Osteoblast (primary cell): ENCODE results near the gene ENHO. TPM values are rescaled to one million over a fixed set of nuclear protein-coding genes. Genes with fewer than 3 reads are reported as not detected.
A peak's percentile ranks its signal among the peaks of the same experiment; 100 is the strongest.

ENCODE experiments used
- DNase-seq: peaks from one replicate; pipeline ENCODE4 v3.0.0; 2011; ENCODE audit warnings: low spot score, mixed read lengths; ENCODE audit not compliant: insufficient read length; ENCODE audit errors: missing footprints
- H2AFZ ChIP-seq: 2 replicates; pipeline ENCODE4 v1.6.0; 2011; ENCODE audit warnings: mild to moderate bottlenecking, low read length
- H3K27ac ChIP-seq: 2 replicates; pipeline ENCODE4 v1.5.1; 2011; ENCODE audit warnings: mild to moderate bottlenecking, low read depth, low read length, moderate library complexity
- H3K27me3 ChIP-seq: 2 replicates; pipeline ENCODE4 v1.6.0; 2012; ENCODE audit warnings: mild to moderate bottlenecking, control low read depth, inconsistent platforms, low read length, moderate library complexity; ENCODE audit not compliant: insufficient read depth
- H3K36me3 ChIP-seq: 2 replicates; pipeline ENCODE4 v1.5.1; 2011; ENCODE audit warnings: mild to moderate bottlenecking, low read length, control low read depth, moderate library complexity; ENCODE audit not compliant: insufficient read depth
- H3K4me1 ChIP-seq: 2 replicates; pipeline ENCODE4 v1.5.1; 2011; ENCODE audit warnings: mild to moderate bottlenecking, low read length, control low read depth, moderate library complexity; ENCODE audit not compliant: insufficient read depth
- H3K4me2 ChIP-seq: 2 replicates; pipeline ENCODE4 v1.6.0; 2011; ENCODE audit warnings: mild to moderate bottlenecking, low read length; ENCODE audit not compliant: insufficient read depth
- H3K4me3 ChIP-seq: fragments of 200-600 bp; sonication (generic); 3 replicates; pipeline ENCODE4 v1.5.1; 2012; ENCODE audit warnings: mild to moderate bottlenecking, low read length, inconsistent platforms; ENCODE audit not compliant: insufficient read depth
- H3K79me2 ChIP-seq: 2 replicates; pipeline ENCODE4 v1.6.0; 2012; ENCODE audit warnings: mild to moderate bottlenecking, low read length, control low read depth, inconsistent platforms; ENCODE audit not compliant: insufficient read depth
- H3K9me3 ChIP-seq: 2 replicates; pipeline ENCODE4 v1.5.1; 2011; ENCODE audit warnings: low read depth, low read length, control low read depth
- H4K20me1 ChIP-seq: 2 replicates; pipeline ENCODE4 v1.6.0; 2012; ENCODE audit warnings: mild to moderate bottlenecking, low read length, control low read depth; ENCODE audit not compliant: insufficient read depth
- CTCF ChIP-seq: IDR thresholded peaks from 2 replicates; pipeline ENCODE4 v1.5.1; 2011; ENCODE audit warnings: mild to moderate bottlenecking, low read depth, low read length, moderate library complexity; ENCODE audit errors: extremely low read depth
- total RNA-seq: library from RNA; depleted of rRNA; stranded (reverse); fragments of >200 nt; gene quantifications from 2 replicates; pipeline ENCODE4 v1.2.3, GENCODE V29; 2012

The ENHO gene
- total RNA-seq, 1 donor, result under 0.01 TPM

- no peak overlapping the region for H3K4me3 ChIP-seq
- peak; percentile 98 for DNase-seq
- no peak overlapping the region for H2AFZ ChIP-seq
- peaks cover 5% of the 10 kb centered on the region for H4K20me1 ChIP-seq
- no peaks in the 10 kb centered on the region for H3K4me1 ChIP-seq
- H3K9me3 ChIP-seq, result no peaks in the 10 kb centered on the region
- no peak overlapping the region for H3K4me2 ChIP-seq
- H3K27ac ChIP-seq, result no peak overlapping the region
- peak; percentile 85 for TF ChIP-seq CTCF
- no peaks in the 10 kb centered on the region for H3K79me2 ChIP-seq
- no peaks in the 10 kb centered on the region for H3K36me3 ChIP-seq
- peaks cover 13% of the 10 kb centered on the region for H3K27me3 ChIP-seq
Measured at GRCh38 chr9:34546834-34547827, 24.3 kb upstream of the ENHO start.

- Histone ChIP-seq H3K79me2 (no peaks in the 10 kb centered on the region), H2AFZ (no peak overlapping the region), H3K9me3 (no peaks in the 10 kb centered on the region), H3K36me3 (no peaks in the 10 kb centered on the region), H3K4me2 (no peak overlapping the region), H3K27me3 (peaks cover 13% of the 10 kb centered on the region), H3K4me3 (no peak overlapping the region), H3K27ac (no peak overlapping the region), H3K4me1 (no peaks in the 10 kb centered on the region), H4K20me1 (peaks cover 5% of the 10 kb centered on the region)
- no peak for TF ChIP-seq CTCF
- no peak for DNase-seq
Measured at GRCh38 chr9:34546102-34546833, 23.5 kb upstream of the ENHO start.

GRCh38 chr9:34545497-34545896 is 22.7 kb upstream of the ENHO start:
- H3K27me3 ChIP-seq, result peaks cover 13% of the 10 kb centered on the region
- H3K4me3 ChIP-seq, result no peak overlapping the region
- H3K4me1 ChIP-seq, result no peaks in the 10 kb centered on the region
- no peak overlapping the region for H3K27ac ChIP-seq
- H3K4me2 ChIP-seq, result no peak overlapping the region
- H2AFZ ChIP-seq, result no peak overlapping the region
- H3K36me3 ChIP-seq, result no peaks in the 10 kb centered on the region
- TF ChIP-seq CTCF, result no peak
- DNase-seq, result no peak
- H3K79me2 ChIP-seq, result no peaks in the 10 kb centered on the region
- no peaks in the 10 kb centered on the region for H3K9me3 ChIP-seq
- H4K20me1 ChIP-seq, result peaks cover 5% of the 10 kb centered on the region

GRCh38 chr9:34544035-34544434 is 21.2 kb upstream of the ENHO start:
- Histone ChIP-seq H4K20me1 (peaks cover 5% of the 10 kb centered on the region), H3K4me3 (no peak overlapping the region), H3K27me3 (peaks cover 13% of the 10 kb centered on the region), H3K4me1 (no peaks in the 10 kb centered on the region), H3K9me3 (no peaks in the 10 kb centered on the region), H3K27ac (no peak overlapping the region), H3K79me2 (no peaks in the 10 kb centered on the region), H3K36me3 (no peaks in the 10 kb centered on the region), H2AFZ (no peak overlapping the region), H3K4me2 (no peak overlapping the region)
- TF ChIP-seq CTCF, result no peak
- no peak for DNase-seq
